ENCODE results near the gene CITED1. TPM values are rescaled to one million over a fixed set of nuclear protein-coding genes. Genes with fewer than 3 reads are reported as not detected.

CITED1 gene
- total and polyA plus RNA-seq, 2 of the 13 experiments (the other 11 are each of a cell fraction or from before 2014, with no cell fraction given), result 0.09 TPM; not detected in 1

- H3K27me3 ChIP-seq (ENCODE audit: control insufficient read depth in 1 of 2, insufficient read depth in 2 of 2, low read length in 2 of 2), result no peaks in the 10 kb centered on the region
- intact Hi-C loops (cut with micrococcal nuclease; ENCODE audit: unreplicated experiment), result no loop called here
- POLR2A ChIA-PET, result no interaction called here
- in situ Hi-C loops (cut with HindIII; ENCODE audit: extremely low pct_ligation_motif_present, low pct_unique_long_range_greater_than_20kb), result no loop called here
- H3K4me1 ChIP-seq (ENCODE audit: insufficient read depth, low read length), result no peaks in the 10 kb centered on the region
- H3K4me3 ChIP-seq (replicated peaks in 1 of 3; ENCODE audit: insufficient read depth in 1 of 3, low read depth in 2 of 3, low read length in 3 of 3), result no peak overlapping the region
- ATAC-seq (no peak), FAIRE-seq (no peak), DNase-seq (ENCODE audit: low spot score) (no peak)
- H3K9ac ChIP-seq (ENCODE audit: insufficient read depth, low read depth, low read length), result no peak overlapping the region
- BruUV-seq (replicated peaks), result no TSS peak
- H3K36me3 ChIP-seq (replicated peaks in 1 of 2; ENCODE audit: control insufficient read depth in 1 of 2, insufficient read depth in 2 of 2, low read length in 2 of 2), result no peaks in the 10 kb centered on the region
- CTCF ChIA-PET (ENCODE audit: low intra/inter-chr PET ratio, low total read pairs), result no interaction called here
- no peak overlapping the region for H3K4me2 ChIP-seq (ENCODE audit: low read depth, low read length)
- H4K20me1 ChIP-seq (ENCODE audit: insufficient read depth, low read length), result no peaks in the 10 kb centered on the region
- H3K9me3 ChIP-seq (ENCODE audit: low read length), result no peaks in the 10 kb centered on the region
- no peak overlapping the region for H3K27ac ChIP-seq (ENCODE audit: extremely low read length, insufficient read depth, low read length)
- 96% methylated on average over 8 of the region's 8 CpGs for WGBS (ENCODE audit: low lambda C conversion rate)
- H2AFZ ChIP-seq (ENCODE audit: low read length), result no peak overlapping the region
- TF ChIP-seq CCDC6 (CRISPR knock-in tag; IDR thresholded peaks at IDR 0.05), result no peak
- no peak for TF ChIP-seq RORA (CRISPR knock-in tag; IDR thresholded peaks at IDR 0.05)
- TF ChIP-seq E2F5 (CRISPR knock-in tag; conservative IDR thresholded peaks at IDR 0.05), result no peak
- TF ChIP-seq MAFG (CRISPR knock-in tag; IDR thresholded peaks at IDR 0.05), result no peak
- no peak for TF ChIP-seq ZNF709 (CRISPR knock-in tag; IDR thresholded peaks at IDR 0.05)
- H3K79me2 ChIP-seq (ENCODE audit: insufficient read depth, low read length), result no peaks in the 10 kb centered on the region
Observed at GRCh38 chrX:72351606-72352334, 46.1 kb upstream of the CITED1 start.

DNA sequence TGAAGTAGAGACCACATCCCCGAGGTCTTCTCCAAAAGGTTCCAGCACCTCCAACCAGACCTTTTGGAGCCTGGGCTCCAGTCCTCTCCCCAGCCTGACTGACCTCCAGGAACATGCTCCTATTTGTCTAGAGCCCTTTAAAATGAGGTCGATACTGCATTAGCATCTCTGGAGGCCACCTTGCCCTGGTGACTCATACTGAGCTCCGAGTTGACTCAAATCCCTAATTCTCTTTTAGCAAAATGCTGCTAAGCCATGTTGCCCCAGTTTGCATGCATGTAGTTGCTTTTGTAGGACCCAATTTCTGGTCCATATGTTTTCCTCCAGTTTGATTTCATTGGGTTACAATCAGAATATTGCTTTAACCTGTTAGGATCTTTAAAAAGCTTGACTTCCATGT, 43.5 kb upstream of the CITED1 start:
- intact Hi-C loops (cut with micrococcal nuclease; ENCODE audit: unreplicated experiment), result no loop called here
- CTCF ChIA-PET (ENCODE audit: low intra/inter-chr PET ratio, low total read pairs), result no interaction called here
- BruUV-seq (replicated peaks), result no TSS peak
- TF ChIP-seq MBD4 (IDR thresholded peaks at IDR 0.05; ENCODE audit: borderline replicate concordance, low read length) (no peak), PAWR (CRISPR knock-in tag; IDR thresholded peaks at IDR 0.05; ENCODE audit: borderline replicate concordance) (no peak), FOXP4 (CRISPR knock-in tag; IDR thresholded peaks at IDR 0.05) (no peak)
- TF ChIP-seq, protein P1, sequence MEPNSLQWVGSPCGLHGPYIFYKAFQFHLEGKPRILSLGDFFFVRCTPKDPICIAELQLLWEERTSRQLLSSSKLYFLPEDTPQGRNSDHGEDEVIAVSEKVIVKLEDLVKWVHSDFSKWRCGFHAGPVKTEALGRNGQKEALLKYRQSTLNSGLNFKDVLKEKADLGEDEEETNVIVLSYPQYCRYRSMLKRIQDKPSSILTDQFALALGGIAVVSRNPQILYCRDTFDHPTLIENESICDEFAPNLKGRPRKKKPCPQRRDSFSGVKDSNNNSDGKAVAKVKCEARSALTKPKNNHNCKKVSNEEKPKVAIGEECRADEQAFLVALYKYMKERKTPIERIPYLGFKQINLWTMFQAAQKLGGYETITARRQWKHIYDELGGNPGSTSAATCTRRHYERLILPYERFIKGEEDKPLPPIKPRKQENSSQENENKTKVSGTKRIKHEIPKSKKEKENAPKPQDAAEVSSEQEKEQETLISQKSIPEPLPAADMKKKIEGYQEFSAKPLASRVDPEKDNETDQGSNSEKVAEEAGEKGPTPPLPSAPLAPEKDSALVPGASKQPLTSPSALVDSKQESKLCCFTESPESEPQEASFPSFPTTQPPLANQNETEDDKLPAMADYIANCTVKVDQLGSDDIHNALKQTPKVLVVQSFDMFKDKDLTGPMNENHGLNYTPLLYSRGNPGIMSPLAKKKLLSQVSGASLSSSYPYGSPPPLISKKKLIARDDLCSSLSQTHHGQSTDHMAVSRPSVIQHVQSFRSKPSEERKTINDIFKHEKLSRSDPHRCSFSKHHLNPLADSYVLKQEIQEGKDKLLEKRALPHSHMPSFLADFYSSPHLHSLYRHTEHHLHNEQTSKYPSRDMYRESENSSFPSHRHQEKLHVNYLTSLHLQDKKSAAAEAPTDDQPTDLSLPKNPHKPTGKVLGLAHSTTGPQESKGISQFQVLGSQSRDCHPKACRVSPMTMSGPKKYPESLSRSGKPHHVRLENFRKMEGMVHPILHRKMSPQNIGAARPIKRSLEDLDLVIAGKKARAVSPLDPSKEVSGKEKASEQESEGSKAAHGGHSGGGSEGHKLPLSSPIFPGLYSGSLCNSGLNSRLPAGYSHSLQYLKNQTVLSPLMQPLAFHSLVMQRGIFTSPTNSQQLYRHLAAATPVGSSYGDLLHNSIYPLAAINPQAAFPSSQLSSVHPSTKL (CRISPR knock-in tag; IDR thresholded peaks at IDR 0.05), result no peak
- TF ChIP-seq, protein P2, sequence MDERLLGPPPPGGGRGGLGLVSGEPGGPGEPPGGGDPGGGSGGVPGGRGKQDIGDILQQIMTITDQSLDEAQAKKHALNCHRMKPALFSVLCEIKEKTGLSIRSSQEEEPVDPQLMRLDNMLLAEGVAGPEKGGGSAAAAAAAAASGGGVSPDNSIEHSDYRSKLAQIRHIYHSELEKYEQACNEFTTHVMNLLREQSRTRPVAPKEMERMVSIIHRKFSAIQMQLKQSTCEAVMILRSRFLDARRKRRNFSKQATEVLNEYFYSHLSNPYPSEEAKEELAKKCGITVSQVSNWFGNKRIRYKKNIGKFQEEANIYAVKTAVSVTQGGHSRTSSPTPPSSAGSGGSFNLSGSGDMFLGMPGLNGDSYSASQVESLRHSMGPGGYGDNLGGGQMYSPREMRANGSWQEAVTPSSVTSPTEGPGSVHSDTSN (CRISPR knock-in tag; IDR thresholded peaks at IDR 0.05), result no peak

More for the DNA sequence above, 43.5 kb upstream of the CITED1 start:
- H3K4me2 ChIP-seq (ENCODE audit: low read depth, low read length), result no peak overlapping the region
- FAIRE-seq, result no peak
- POLR2A ChIA-PET, result no interaction called here
- no peak for ATAC-seq
- H3K27ac ChIP-seq (ENCODE audit: extremely low read length, insufficient read depth, low read length), result no peak overlapping the region
- H3K79me2 ChIP-seq (ENCODE audit: insufficient read depth, low read length), result no peaks in the 10 kb centered on the region
- H3K9me3 ChIP-seq (ENCODE audit: low read length), result no peaks in the 10 kb centered on the region
- DNase-seq (ENCODE audit: low spot score), result no peak
- in situ Hi-C loops (cut with HindIII; ENCODE audit: extremely low pct_ligation_motif_present, low pct_unique_long_range_greater_than_20kb), result no loop called here
- no peak overlapping the region for H2AFZ ChIP-seq (ENCODE audit: low read length)
- WGBS (ENCODE audit: low lambda C conversion rate), result 83% methylated on average over 1 of the region's 3 CpGs
- H3K4me3 ChIP-seq (replicated peaks in 1 of 3; ENCODE audit: insufficient read depth in 1 of 3, low read depth in 2 of 3, low read length in 3 of 3), result no peak overlapping the region
- H3K4me1 ChIP-seq (ENCODE audit: insufficient read depth, low read length), result no peaks in the 10 kb centered on the region
- H4K20me1 ChIP-seq (ENCODE audit: insufficient read depth, low read length), result no peaks in the 10 kb centered on the region
- H3K9ac ChIP-seq (ENCODE audit: insufficient read depth, low read depth, low read length), result no peak overlapping the region
- no peaks in the 10 kb centered on the region for H3K27me3 ChIP-seq (ENCODE audit: control insufficient read depth in 1 of 2, insufficient read depth in 2 of 2, low read length in 2 of 2)
- H3K36me3 ChIP-seq (replicated peaks in 1 of 2; ENCODE audit: control insufficient read depth in 1 of 2, insufficient read depth in 2 of 2, low read length in 2 of 2), result no peaks in the 10 kb centered on the region
